ENCODE measurements around the gene ICAM5.

Gene ICAM5

GRCh38 chr19:10286803-10287737, 2.7 kb upstream of the ICAM5 start, which contains the start of gene ICAM4:
ICAM4 (plus strand) TSS chr19:10286955; CDS start chr19:10287013, 58 bp downstream.
- DNase-seq (ENCODE audit: low read depth in 2 of 2): peak; percentile 39 to 75
- peak within 1 kb of the TSS in 1 of 2 donors; percentile 11 for H3K4me3 ChIP-seq (replicated peaks in 1 of 2; ENCODE audit: low read depth in 2 of 2, low read length in 2 of 2)
- TF ChIP-seq CTCF (IDR thresholded peaks at IDR 0.05; ENCODE audit: low read depth, low read length): no peak

- peak in 1 of 2 donors; percentile 36 for DNase-seq (ENCODE audit: low read depth in 2 of 2)
- no peak for TF ChIP-seq CTCF (IDR thresholded peaks at IDR 0.05; ENCODE audit: low read depth, low read length)
- peak overlapping the region; percentile 15 to 51 for H3K4me3 ChIP-seq (replicated peaks in 1 of 2; ENCODE audit: low read depth in 2 of 2, low read length in 2 of 2)
Observed at GRCh38 chr19:10288662-10289166, 1.0 kb upstream of the ICAM5 start.

GRCh38 chr19:10289167-10289835, 451 bp upstream of the ICAM5 start:
- peak in 1 of 2 donors; percentile 36 for DNase-seq (ENCODE audit: low read depth in 2 of 2)
- H3K4me3 ChIP-seq (replicated peaks in 1 of 2; ENCODE audit: low read depth in 2 of 2, low read length in 2 of 2): peak overlapping the region; percentile 15 to 51
- TF ChIP-seq CTCF (IDR thresholded peaks at IDR 0.05; ENCODE audit: low read depth, low read length): no peak

DNA sequence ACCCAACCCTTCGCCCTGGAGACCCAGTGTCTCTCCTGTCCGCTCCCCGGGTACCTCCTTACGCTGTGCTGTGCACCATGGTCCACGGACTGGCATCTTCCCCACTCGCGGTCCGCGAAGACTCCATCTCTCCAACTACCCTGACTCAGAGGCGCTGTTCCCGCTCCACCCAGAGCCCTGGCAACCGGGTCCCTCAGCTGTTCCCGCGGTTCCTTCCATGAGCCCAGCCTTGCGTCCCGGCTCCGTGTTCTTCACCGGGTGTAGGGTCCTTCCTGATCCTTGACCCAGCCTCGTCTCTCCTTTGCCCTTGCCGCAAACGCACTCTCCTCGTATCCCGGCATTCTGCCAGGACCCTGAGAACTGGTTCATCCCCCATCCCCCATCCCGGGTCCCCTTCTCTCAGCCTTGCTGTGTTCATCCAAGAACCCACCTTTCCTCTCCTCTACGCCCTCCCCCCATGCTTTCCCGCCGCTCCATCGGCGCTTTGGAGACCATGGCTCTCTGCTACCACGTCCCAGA, 664 bp downstream of the ICAM5 start:
- DNase-seq (ENCODE audit: low read depth in 2 of 2): no peak
- peak overlapping the region; percentile 47 to 51 for H3K4me3 ChIP-seq (replicated peaks in 1 of 2; ENCODE audit: low read depth in 2 of 2, low read length in 2 of 2)
- no peak for TF ChIP-seq CTCF (IDR thresholded peaks at IDR 0.05; ENCODE audit: low read depth, low read length)

DNA sequence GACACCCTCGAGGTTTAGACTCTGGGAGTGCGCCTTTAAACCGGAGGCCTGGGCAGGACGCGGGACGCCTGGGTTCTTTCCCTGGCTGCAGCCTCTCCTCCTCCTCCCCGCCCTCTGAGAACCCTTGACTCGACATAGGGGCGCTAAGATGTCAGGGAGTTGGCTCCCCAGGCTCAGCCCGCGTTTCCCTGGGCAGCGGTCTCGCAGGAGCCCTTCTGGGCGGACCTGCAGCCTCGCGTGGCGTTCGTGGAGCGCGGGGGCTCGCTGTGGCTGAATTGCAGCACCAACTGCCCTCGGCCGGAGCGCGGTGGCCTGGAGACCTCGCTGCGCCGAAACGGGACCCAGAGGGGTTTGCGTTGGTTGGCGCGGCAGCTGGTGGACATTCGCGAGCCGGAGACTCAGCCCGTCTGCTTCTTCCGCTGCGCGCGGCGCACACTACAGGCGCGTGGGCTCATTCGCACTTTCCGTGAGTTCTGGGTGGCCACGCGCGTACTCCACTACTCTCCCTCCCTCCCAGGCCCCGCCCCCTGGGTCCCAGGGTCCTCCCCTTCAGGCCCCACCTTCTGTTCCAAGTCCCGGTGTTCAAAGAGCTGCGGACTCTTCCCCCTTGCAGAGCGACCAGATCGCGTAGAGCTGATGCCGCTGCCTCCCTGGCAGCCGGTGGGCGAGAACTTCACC, 1.3 kb downstream of the ICAM5 start:
- no peak for TF ChIP-seq CTCF (IDR thresholded peaks at IDR 0.05; ENCODE audit: low read depth, low read length)
- H3K4me3 ChIP-seq (replicated peaks in 1 of 2; ENCODE audit: low read depth in 2 of 2, low read length in 2 of 2): peak overlapping the region; percentile 47 to 51
- peak; percentile 44 to 56 for DNase-seq (ENCODE audit: low read depth in 2 of 2)

- peak overlapping the region; percentile 47 to 51 for H3K4me3 ChIP-seq (replicated peaks in 1 of 2; ENCODE audit: low read depth in 2 of 2, low read length in 2 of 2)
- TF ChIP-seq CTCF (IDR thresholded peaks at IDR 0.05; ENCODE audit: low read depth, low read length): no peak
- no peak for DNase-seq (ENCODE audit: low read depth in 2 of 2)
Observed at GRCh38 chr19:10291554-10292205, 1.9 kb downstream of the ICAM5 start.
